Brain microvascular endothelial cell (primary cell): ENCODE results near the gene EVI5.

Source experiments
- DNase-seq: peaks from one replicate; pipeline ENCODE4 v3.0.0-alpha.2; 2020
- H3K27ac ChIP-seq: fragments of 250-450 bp; sonication (Bioruptor Pico); 2 replicates; pipeline ENCODE4 v1.5.1; 2020; ENCODE audit warnings: mild to moderate bottlenecking, moderate library complexity
- H3K27me3 ChIP-seq: fragments of 250-450 bp; sonication (Bioruptor Pico); replicated peaks from 2 replicates; pipeline ENCODE4 v1.5.1; 2020; ENCODE audit warnings: mild to moderate bottlenecking
- H3K36me3 ChIP-seq: fragments of 250-450 bp; sonication (Bioruptor Pico); replicated peaks from 2 replicates; pipeline ENCODE4 v1.5.1; 2020; ENCODE audit warnings: mild to moderate bottlenecking
- H3K4me3 ChIP-seq: 2 replicates; pipeline ENCODE4 v1.5.1; 2011; ENCODE audit warnings: low read depth, mild to moderate bottlenecking, control low read depth, low read length, moderate library complexity
- in situ Hi-C: cut with HindIII; loops from 2 replicates; pipeline ENCODE4 v1.10.0; 2017; ENCODE audit warnings: low sequenced_read_pairs, low pct_ligation_motif_present
- TF ChIP-seq, protein P1 (sequence below): IDR thresholded peaks from 2 replicates; pipeline ENCODE4 v1.5.1; 2011; ENCODE audit warnings: low read depth, mild to moderate bottlenecking, moderate library complexity, low read length, control low read depth, inconsistent platforms; ENCODE audit errors: missing control alignments

The EVI5 gene

GRCh38 chr1:92466683-92467352 is 318.1 kb downstream of the EVI5 start:
- Histone ChIP-seq H3K27ac (no peak overlapping the region), H3K36me3 (no peaks in the 10 kb centered on the region), H3K4me3 (no peak overlapping the region), H3K27me3 (no peaks in the 10 kb centered on the region)
- in situ Hi-C loops: no loop called here
- TF ChIP-seq, protein P1, sequence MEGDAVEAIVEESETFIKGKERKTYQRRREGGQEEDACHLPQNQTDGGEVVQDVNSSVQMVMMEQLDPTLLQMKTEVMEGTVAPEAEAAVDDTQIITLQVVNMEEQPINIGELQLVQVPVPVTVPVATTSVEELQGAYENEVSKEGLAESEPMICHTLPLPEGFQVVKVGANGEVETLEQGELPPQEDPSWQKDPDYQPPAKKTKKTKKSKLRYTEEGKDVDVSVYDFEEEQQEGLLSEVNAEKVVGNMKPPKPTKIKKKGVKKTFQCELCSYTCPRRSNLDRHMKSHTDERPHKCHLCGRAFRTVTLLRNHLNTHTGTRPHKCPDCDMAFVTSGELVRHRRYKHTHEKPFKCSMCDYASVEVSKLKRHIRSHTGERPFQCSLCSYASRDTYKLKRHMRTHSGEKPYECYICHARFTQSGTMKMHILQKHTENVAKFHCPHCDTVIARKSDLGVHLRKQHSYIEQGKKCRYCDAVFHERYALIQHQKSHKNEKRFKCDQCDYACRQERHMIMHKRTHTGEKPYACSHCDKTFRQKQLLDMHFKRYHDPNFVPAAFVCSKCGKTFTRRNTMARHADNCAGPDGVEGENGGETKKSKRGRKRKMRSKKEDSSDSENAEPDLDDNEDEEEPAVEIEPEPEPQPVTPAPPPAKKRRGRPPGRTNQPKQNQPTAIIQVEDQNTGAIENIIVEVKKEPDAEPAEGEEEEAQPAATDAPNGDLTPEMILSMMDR: no peak
- no peak for DNase-seq

DNA sequence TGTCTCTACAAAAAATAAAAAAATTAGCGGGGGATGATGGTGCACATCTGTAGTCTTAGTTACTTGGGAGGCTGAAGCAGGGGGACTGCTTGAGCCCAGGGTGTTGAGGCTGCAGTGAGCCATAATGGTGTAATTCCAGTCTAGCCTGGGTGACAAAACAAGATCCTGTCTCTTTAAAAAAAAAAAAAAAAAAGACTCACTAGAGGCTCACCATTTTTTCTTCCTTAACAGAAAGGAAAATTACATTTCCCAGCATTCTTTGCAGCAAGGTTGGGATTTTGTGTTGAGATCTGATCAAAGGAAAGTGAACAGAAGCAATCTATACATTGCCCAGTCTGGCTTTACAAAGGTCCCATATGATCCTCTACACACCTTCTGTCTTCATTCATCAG is 319.7 kb downstream of the EVI5 start:
- Histone ChIP-seq H3K27me3 (no peaks in the 10 kb centered on the region), H3K27ac (no peak overlapping the region), H3K36me3 (no peaks in the 10 kb centered on the region), H3K4me3 (no peak overlapping the region)
- DNase-seq: no peak
- TF ChIP-seq, protein P1: no peak
- in situ Hi-C loops: no loop called here

DNA sequence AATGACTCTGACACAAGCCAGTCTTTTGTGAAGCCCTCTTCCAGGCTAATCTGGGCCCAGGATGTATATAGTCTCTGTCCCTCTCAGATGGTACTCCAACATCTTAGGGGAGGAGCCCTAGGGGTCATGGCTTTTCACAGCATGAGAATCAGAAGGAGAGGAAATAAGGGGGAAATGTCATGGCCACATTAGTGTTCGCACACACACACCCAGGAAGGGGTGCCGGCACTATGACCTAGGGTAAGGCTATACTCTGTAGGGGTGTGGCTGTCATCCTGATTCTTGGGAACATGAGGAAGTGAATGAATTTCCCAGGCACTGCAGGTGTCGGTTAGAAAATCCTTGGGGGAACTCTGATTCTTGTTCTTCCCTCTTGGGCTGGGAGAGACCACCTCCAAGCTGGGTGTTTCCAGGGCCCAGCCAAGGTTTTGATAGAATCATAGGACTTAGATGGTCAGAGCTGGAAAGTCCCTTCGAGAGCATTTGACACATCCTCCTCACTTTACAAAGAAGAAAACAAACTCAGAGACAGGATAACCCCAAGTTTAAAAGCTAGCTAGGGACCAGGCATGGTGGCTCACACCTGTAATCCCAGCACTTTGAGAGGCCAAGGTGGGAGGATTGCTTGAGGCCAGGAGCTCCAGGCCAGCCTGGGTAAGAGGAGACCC is 320.2 kb downstream of the EVI5 start:
- Histone ChIP-seq H3K27ac (no peak overlapping the region), H3K36me3 (no peaks in the 10 kb centered on the region), H3K4me3 (no peak overlapping the region), H3K27me3 (no peaks in the 10 kb centered on the region)
- TF ChIP-seq, protein P1: no peak
- no peak for DNase-seq
- in situ Hi-C loops: no loop called here

DNA sequence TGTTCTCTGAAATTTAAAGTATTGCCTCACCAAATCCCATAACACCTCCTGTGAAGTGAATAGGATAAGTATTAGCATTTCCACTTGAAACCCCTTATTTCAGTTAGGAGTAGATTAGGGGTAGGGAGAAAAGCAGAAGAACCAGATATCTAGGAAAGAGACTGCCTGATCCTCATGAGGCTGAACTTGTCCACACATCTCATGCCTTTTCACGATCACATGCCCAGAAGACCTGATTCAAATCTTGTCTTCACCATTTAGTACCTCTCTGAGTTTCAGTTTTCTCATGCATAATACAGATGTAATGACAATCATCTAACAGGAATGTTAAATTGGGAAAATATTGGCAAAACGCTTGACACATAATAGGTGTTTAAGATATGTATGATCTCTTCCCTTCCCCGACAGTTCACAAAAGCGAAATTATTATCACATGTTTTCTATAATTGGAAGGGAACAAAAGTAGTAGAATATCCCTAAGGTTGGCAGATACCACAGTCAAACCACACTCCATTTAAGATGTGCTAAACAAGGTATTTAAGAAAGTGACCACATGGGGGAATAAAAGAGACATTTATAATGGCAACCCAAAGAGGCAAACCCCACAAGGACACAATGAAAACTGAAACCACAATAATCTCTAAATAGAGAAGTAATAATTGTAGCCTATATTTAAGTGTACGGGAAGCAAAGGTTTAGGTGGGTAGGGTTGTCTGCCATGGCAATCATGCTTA is 323.4 kb downstream of the EVI5 start:
- Histone ChIP-seq H3K4me3 (no peak overlapping the region), H3K27ac (no peak overlapping the region), H3K36me3 (no peaks in the 10 kb centered on the region), H3K27me3 (no peaks in the 10 kb centered on the region)
- in situ Hi-C loops: no loop called here
- TF ChIP-seq, protein P1: no peak
- DNase-seq: no peak

- no peaks in the 10 kb centered on the region for H3K36me3 ChIP-seq
- no peak overlapping the region for H3K27ac ChIP-seq
- TF ChIP-seq, protein P1: no peak
- no peak for DNase-seq
- H3K27me3 ChIP-seq: no peaks in the 10 kb centered on the region
- H3K4me3 ChIP-seq: no peak overlapping the region
- in situ Hi-C loops: no loop called here
These were observed 325.0 kb downstream of the EVI5 start for GRCh38 chr1:92459871-92460320.
